Measurements from ENCODE around the gene LPIN1. TPM values are rescaled to one million over a fixed set of nuclear protein-coding genes. Genes with fewer than 3 reads are reported as not detected.

The LPIN1 gene
- total RNA-seq, 4 donors from 2014 or later, result 28.7 to 47.0 (median 39.6) TPM

DNA sequence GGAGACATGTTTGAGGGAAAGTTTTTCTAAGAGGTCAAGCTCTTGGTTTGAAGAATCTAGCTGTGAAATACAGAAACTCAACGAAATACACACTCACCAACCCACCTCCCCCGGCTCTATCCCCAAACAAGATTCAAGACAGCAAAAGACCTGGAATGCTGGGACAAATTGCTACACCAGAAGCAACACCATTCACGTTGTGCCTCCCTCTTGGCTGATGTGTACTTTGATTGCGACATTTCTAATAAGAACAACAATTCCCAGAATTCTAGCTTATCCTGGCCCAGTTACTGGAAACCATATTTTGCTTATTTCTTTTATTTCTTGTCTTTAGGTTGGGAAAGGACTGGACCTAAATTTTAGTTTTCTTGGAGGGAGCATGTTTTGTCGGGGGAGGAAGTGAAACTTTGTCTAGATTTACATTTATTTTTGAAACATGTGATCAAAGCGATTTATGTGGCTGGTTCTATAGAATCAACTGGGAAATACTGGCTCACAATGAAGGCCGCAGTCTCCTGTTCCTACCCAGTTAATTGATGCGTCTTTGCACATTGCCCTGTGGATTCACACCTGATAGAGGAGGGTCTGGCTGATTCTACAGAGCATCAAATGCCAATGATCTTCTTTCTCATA is 29.6 kb upstream of the LPIN1 start:
- Histone ChIP-seq H3K27ac (no peak overlapping the region), H3K27me3 (no peaks in the 10 kb centered on the region), H3K9me3 (no peaks in the 10 kb centered on the region), H3K36me3 (no peaks in the 10 kb centered on the region), H3K4me1 (no peaks in the 10 kb centered on the region), H3K4me3 (replicated peaks in 1 of 3) (no peak overlapping the region)
- WGBS, 2 donors, result 74 to 75% methylated on average over 8 of the region's 8 CpGs
- DNase-seq, result no peak
- intact Hi-C loops (cut with DNase I), result no loop called here
- no peak for TF ChIP-seq POLR2A (IDR thresholded peaks at IDR 0.05)

DNA sequence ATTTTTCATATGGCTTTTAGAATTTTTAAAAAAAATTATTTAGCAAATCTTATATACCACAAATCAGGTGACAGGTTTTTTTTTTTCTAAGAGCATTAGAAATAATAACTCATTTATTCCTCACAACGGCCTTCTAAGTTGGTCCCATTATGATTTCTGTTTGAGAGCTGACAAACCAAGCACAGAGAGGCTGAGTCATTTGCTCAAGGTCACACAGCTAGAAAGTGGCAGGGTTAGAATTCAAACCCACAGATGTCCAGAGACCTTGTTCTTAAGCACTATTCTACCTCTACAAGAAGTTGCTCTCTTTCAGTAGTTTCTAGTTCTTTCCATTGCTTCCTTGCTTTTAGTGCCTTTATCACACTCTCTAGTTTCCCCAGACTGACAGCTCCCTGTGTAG is 28.8 kb upstream of the LPIN1 start:
- TF ChIP-seq, protein P1, sequence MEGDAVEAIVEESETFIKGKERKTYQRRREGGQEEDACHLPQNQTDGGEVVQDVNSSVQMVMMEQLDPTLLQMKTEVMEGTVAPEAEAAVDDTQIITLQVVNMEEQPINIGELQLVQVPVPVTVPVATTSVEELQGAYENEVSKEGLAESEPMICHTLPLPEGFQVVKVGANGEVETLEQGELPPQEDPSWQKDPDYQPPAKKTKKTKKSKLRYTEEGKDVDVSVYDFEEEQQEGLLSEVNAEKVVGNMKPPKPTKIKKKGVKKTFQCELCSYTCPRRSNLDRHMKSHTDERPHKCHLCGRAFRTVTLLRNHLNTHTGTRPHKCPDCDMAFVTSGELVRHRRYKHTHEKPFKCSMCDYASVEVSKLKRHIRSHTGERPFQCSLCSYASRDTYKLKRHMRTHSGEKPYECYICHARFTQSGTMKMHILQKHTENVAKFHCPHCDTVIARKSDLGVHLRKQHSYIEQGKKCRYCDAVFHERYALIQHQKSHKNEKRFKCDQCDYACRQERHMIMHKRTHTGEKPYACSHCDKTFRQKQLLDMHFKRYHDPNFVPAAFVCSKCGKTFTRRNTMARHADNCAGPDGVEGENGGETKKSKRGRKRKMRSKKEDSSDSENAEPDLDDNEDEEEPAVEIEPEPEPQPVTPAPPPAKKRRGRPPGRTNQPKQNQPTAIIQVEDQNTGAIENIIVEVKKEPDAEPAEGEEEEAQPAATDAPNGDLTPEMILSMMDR (IDR thresholded peaks at IDR 0.05), result no peak
- TF ChIP-seq POLR2A (IDR thresholded peaks at IDR 0.05), result no peak
- Histone ChIP-seq H3K36me3 (no peaks in the 10 kb centered on the region), H3K9me3 (no peaks in the 10 kb centered on the region), H3K27ac (no peak overlapping the region), H3K4me3 (replicated peaks in 1 of 3) (no peak overlapping the region), H3K27me3 (no peaks in the 10 kb centered on the region), H3K4me1 (no peaks in the 10 kb centered on the region)
- intact Hi-C loops (cut with DNase I), result no loop called here
- 85 to 90% methylated on average over 1 of the region's 1 CpG for WGBS, 2 donors
- DNase-seq, result no peak

DNA sequence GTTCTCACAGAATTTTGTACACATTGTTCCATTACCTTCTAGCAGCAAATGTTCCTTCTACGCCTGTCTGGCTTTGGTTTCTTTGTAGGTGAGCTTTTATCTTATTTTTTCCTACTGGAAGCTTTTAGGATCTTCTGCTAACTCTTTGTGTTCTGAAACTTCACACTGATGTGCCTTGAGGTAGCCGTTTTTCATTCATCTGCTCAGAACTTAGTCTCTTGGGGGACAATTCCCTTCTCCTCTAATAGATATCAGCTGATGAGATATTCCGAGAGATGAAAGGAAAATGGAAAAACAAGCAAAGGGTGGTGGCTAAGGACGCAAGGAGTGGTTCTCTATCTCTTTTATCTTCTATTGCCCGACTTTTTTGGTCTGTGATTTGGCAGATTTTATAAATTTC is 27.8 kb upstream of the LPIN1 start:
- Histone ChIP-seq H3K27ac (no peak overlapping the region), H3K27me3 (no peaks in the 10 kb centered on the region), H3K4me3 (replicated peaks in 1 of 3) (no peak overlapping the region), H3K9me3 (no peaks in the 10 kb centered on the region), H3K4me1 (no peaks in the 10 kb centered on the region), H3K36me3 (no peaks in the 10 kb centered on the region)
- intact Hi-C loops (cut with DNase I), result no loop called here
- TF ChIP-seq POLR2A (IDR thresholded peaks at IDR 0.05), result no peak
- TF ChIP-seq, protein P1 (IDR thresholded peaks at IDR 0.05), result no peak
- no peak for DNase-seq
- 79 to 81% methylated on average over 5 of the region's 5 CpGs for WGBS, 2 donors

DNA sequence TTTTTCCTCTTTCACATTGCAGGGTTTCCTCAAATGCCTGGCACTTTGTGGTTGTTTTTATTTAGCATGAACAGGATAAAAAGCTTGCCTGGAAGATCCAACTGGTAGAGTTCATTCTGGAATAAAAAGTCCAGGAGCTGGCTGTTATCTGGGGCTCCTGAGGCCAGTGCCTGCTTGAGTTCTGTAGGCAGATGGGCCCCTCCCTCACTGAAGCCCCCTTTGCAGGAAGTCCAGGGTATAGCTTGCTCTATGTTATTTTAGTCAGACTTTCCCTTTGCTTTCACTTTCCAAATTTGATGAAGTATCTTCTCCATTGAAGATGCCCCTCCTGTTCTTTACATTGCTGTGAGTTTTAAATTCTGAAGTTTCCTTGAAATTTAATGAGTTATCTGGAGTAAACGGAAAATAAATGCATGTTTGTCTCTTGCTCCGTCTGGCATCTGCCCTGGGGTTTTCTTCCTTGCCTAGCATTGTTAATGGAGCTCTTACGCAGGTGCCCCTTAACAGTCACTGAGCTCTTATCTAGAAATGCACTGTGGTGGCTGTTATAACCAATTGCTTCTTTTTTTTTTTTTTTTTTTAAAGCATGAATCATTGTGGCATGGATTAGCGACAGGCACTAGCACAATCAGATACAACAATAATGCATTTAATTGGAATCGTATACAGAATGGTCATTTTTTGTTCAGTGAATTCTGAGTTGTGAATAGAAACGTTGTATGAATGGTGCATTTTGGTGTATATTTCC is 27.0 kb upstream of the LPIN1 start:
- H3K36me3 ChIP-seq, result no peaks in the 10 kb centered on the region
- WGBS, 2 donors, result 76 to 85% methylated on average over 6 of the region's 6 CpGs
- no peaks in the 10 kb centered on the region for H3K27me3 ChIP-seq
- H3K27ac ChIP-seq, result no peak overlapping the region
- no peaks in the 10 kb centered on the region for H3K9me3 ChIP-seq
- TF ChIP-seq POLR2A (IDR thresholded peaks at IDR 0.05), result no peak
- TF ChIP-seq, protein P1 (IDR thresholded peaks at IDR 0.05), result no peak
- no peak overlapping the region for H3K4me3 ChIP-seq (replicated peaks in 1 of 3)
- intact Hi-C loops (cut with DNase I), result no loop called here
- H3K4me1 ChIP-seq, result no peaks in the 10 kb centered on the region
- DNase-seq, result no peak

DNA sequence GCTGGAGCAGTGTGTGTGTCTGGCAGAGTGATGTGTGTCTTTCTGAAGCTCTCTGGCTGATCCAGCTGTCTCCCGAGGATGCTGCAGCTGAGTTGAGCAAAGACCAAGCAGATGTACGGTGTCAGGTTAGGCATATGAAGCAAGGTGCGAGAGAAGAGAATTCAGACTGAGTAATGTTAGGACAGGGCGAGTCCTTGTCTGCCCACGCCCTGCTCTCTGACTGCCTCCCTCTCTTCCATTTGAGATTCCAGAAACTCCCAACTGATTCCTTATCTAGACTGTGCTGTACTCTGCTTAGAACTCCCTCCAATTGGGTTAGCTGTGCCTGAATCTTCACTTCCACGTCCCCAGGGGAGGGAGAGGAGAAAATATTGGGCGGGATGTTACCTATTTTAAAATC is 25.7 kb upstream of the LPIN1 start:
- no peaks in the 10 kb centered on the region for H3K27me3 ChIP-seq
- no peak for TF ChIP-seq POLR2A (IDR thresholded peaks at IDR 0.05)
- TF ChIP-seq, protein P1 (IDR thresholded peaks at IDR 0.05), result no peak
- H3K4me3 ChIP-seq (replicated peaks in 1 of 3), result no peak overlapping the region
- intact Hi-C loops (cut with DNase I), result no loop called here
- no peak overlapping the region for H3K27ac ChIP-seq
- H3K9me3 ChIP-seq, result no peaks in the 10 kb centered on the region
- no peak for DNase-seq
- H3K4me1 ChIP-seq, result no peaks in the 10 kb centered on the region
- H3K36me3 ChIP-seq, result no peaks in the 10 kb centered on the region
- 91 to 92% methylated on average over 7 of the region's 7 CpGs for WGBS, 2 donors
